Measurements from ENCODE around the gene ZNF169. TPM values are rescaled to one million over a fixed set of nuclear protein-coding genes. Genes with fewer than 3 reads are reported as not detected.

ZNF169 gene
- total RNA-seq, 1 experiment from 2014 or later, result 5.0 TPM

- Mint-ChIP-seq H3K9me3 (peaks cover 8% of the 10 kb centered on the region), H3K4me1 (no peaks in the 10 kb centered on the region), H3K27ac (no peak overlapping the region), H3K4me3 (no peak overlapping the region), H3K27me3 (ENCODE audit: low read depth) (no peaks in the 10 kb centered on the region), H3K36me3 (peaks cover 26% of the 10 kb centered on the region)
- TF ChIP-seq HMGA2 (CRISPR knock-in tag; IDR thresholded peaks at IDR 0.05), result no peak
- TF ChIP-seq SMAD4 (CRISPR knock-in tag; IDR thresholded peaks at IDR 0.05), result no peak
- TF ChIP-seq FOXJ3 (CRISPR knock-in tag; IDR thresholded peaks at IDR 0.05; ENCODE audit: borderline replicate concordance), result no peak
- TF ChIP-seq ZNF281 (CRISPR knock-in tag; IDR thresholded peaks at IDR 0.05), result no peak
- TF ChIP-seq ZNF512 (CRISPR knock-in tag; IDR thresholded peaks at IDR 0.05; ENCODE audit: borderline replicate concordance), result no peak
- no peak for TF ChIP-seq HMGXB4 (CRISPR knock-in tag; IDR thresholded peaks at IDR 0.05)
- POLR2A ChIA-PET, result no interaction called here
- ATAC-seq (no peak), DNase-seq (ENCODE audit: low spot score) (no peak)
- CTCF ChIA-PET, result no interaction called here
Measured at GRCh38 chr9:94289691-94290090, 30.6 kb downstream of the ZNF169 start.

- 0 out of 2 replicates have a peak, but pooled peaks cover 3% of the 10 kb centered on the region for H3K4me1 Mint-ChIP-seq
- POLR2A ChIA-PET, result no interaction called here
- ATAC-seq (no peak), DNase-seq (ENCODE audit: low spot score) (no peak)
- H3K36me3 Mint-ChIP-seq, result peaks cover 12% of the 10 kb centered on the region
- no peaks in the 10 kb centered on the region; the same call in 1 of the 2 replicates for H3K9me3 Mint-ChIP-seq
- CTCF ChIA-PET, result interaction anchor here (0.6 kb wide), 1 partner anchor 18 kb away, joined by 3 read pairs; no protein-coding TSS in a partner anchor
- H3K27ac Mint-ChIP-seq, result no peak overlapping the region
- H3K27me3 Mint-ChIP-seq (ENCODE audit: low read depth), result no peaks in the 10 kb centered on the region
- no peak for TF ChIP-seq TEAD1 (CRISPR knock-in tag; IDR thresholded peaks at IDR 0.05)
- TF ChIP-seq TCF7 (CRISPR knock-in tag; IDR thresholded peaks at IDR 0.05; ENCODE audit: low read depth), result no peak
- no peak for TF ChIP-seq GRHL2 (CRISPR knock-in tag; IDR thresholded peaks at IDR 0.05; ENCODE audit: insufficient replicate concordance, severe bottlenecking)
- no peak overlapping the region for H3K4me3 Mint-ChIP-seq
Measured at GRCh38 chr9:94298949-94299599, 40.0 kb downstream of the ZNF169 start.

GRCh38 chr9:94300470-94301301 lies 41.6 kb downstream of the ZNF169 start:
- no peak for TF ChIP-seq ZNF121 (CRISPR knock-in tag; IDR thresholded peaks at IDR 0.05)
- POLR2A ChIA-PET, result no interaction called here
- ATAC-seq, result peak; percentile 36; the same call in 1 of the 2 replicates

GRCh38 chr9:94301583-94301982 lies 42.5 kb downstream of the ZNF169 start:
- H3K27me3 Mint-ChIP-seq (ENCODE audit: low read depth), result no peaks in the 10 kb centered on the region
- DNase-seq (ENCODE audit: low spot score) (no peak), ATAC-seq (no peak)
- CTCF ChIA-PET, result no interaction called here
- TF ChIP-seq MYBL2 (CRISPR knock-in tag; IDR thresholded peaks at IDR 0.05) (no peak), E2F4 (CRISPR knock-in tag; IDR thresholded peaks at IDR 0.05; ENCODE audit: borderline replicate concordance, low read depth) (no peak), TCF7 (CRISPR knock-in tag; IDR thresholded peaks at IDR 0.05; ENCODE audit: low read depth) (no peak), PRRX2 (CRISPR knock-in tag; IDR thresholded peaks at IDR 0.05) (no peak), FOXK1 (CRISPR knock-in tag; IDR thresholded peaks at IDR 0.05) (no peak), CREM (CRISPR knock-in tag; IDR thresholded peaks at IDR 0.05) (no peak)
- H3K9me3 Mint-ChIP-seq, result no peaks in the 10 kb centered on the region; the same call in 1 of the 2 replicates
- POLR2A ChIA-PET, result no interaction called here
- no peak overlapping the region for H3K27ac Mint-ChIP-seq
- H3K36me3 Mint-ChIP-seq, result peaks cover 12% of the 10 kb centered on the region
- 0 out of 2 replicates have a peak, but pooled peaks cover 3% of the 10 kb centered on the region for H3K4me1 Mint-ChIP-seq
- no peak overlapping the region for H3K4me3 Mint-ChIP-seq

More at GRCh38 chr9:94300470-94301301, 41.6 kb downstream of the ZNF169 start:
- Mint-ChIP-seq H3K27me3 (ENCODE audit: low read depth) (no peaks in the 10 kb centered on the region), H3K27ac (no peak overlapping the region), H3K9me3 (no peaks in the 10 kb centered on the region; the same call in 1 of the 2 replicates), H3K36me3 (peaks cover 12% of the 10 kb centered on the region), H3K4me3 (no peak overlapping the region), H3K4me1 (0 out of 2 replicates have a peak, but pooled peaks cover 3% of the 10 kb centered on the region)
- CTCF ChIA-PET, result no interaction called here
- DNase-seq (ENCODE audit: low spot score), result no peak

Data from WTC11 (cell line).